NCI-H2171 (cell line): Measurements from ENCODE around the gene GALK1.

Experiments used
- DNase-seq: peaks from one replicate; lab custom pipeline; 2025; lab: John Stamatoyannopoulos, UW

The GALK1 gene

DNA sequence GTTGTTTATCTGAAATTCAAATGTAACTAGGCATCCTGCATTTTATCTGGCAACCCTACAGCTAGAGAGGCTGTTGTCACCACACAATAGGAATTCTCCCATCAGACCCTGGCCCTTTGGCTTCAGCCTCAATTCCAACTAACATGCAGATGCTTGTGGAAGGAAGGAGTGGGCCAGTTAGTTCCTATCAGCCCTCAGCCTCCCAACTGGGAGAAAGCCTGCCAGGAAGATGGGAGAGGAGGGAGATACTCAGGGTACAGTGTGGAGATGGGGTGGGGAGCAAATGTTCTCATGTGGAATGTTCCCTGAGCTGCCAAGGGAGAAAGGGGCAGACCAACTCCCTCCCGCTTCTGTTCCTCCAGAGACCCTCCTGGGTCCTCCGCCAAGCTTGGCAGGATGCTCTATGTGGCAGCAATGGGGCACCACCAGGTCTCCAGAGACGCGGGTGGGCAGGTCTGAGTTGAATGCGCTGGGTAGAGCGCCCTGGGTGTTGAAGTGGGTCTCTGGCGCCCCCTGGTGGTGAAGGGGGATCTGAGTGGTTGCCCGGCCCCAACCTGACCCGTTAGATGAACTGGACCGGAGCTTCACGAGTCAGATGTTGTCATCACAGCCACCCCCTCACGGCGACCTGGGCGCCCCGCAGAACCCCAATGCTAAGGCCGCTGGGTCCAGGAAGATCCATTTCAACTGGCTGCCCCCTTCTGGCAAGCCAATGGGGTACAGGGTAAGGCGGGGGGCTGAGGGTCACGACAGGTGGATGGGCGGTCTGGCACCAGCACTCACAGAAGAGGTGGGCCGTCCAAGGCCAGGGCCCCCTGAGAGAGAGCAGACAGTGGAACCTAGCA, 15.2 kb downstream of the GALK1 start:
- DNase-seq: peak; percentile 53

DNA sequence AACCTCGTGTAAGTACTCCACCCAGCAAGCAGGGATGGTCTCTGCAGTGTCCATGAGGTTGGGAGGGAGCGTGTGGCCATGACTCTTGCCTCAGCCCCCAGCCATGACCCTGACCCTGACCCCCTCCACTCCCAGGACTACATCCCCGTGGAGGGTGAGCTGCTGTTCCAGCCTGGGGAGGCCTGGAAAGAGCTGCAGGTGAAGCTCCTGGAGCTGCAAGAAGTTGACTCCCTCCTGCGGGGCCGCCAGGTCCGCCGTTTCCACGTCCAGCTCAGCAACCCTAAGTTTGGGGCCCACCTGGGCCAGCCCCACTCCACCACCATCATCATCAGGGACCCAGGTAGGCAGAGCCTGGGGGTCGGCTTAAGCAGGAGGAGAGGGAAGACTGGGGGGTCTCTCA, 16.3 kb downstream of the GALK1 start:
- no peak for DNase-seq

DNA sequence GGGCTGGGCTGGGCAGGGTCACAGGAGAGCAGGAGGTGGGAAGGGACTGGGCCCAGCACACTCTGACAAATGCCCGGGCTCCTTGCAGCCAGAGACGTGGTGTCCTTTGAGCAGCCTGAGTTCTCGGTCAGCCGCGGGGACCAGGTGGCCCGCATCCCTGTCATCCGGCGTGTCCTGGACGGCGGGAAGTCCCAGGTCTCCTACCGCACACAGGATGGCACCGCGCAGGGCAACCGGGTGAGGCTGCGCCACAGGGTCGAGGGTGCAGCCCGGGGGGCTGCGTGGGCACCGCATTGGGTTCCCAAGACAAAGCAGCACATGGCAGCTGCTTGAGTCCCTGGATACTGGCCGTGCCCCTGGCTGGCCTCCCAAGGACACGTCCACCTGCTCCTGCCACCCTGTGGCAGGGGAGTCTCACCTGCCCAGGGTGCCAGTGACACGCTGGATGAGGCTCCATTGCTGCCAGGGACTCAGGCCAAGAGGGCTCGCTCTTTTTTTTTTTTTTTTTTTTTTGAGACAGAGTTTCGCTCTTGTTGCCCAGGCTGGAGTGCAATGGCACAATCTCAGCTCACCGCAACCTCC, 21.3 kb downstream of the GALK1 start:
- DNase-seq: no peak

DNA sequence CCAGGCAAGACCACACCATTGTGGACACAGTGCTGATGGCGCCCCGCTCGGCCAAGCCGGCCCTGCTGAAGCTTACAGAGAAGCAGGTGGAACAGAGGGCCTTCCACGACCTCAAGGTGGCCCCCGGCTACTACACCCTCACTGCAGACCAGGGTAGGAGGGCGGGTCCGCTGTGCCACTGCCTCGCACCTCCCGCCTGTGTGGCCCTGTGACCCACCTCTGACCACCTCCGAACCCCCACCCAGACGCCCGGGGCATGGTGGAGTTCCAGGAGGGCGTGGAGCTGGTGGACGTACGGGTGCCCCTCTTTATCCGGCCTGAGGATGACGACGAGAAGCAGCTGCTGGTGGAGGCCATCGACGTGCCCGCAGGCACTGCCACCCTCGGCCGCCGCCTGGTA, 22.7 kb downstream of the GALK1 start:
- DNase-seq: no peak

DNA sequence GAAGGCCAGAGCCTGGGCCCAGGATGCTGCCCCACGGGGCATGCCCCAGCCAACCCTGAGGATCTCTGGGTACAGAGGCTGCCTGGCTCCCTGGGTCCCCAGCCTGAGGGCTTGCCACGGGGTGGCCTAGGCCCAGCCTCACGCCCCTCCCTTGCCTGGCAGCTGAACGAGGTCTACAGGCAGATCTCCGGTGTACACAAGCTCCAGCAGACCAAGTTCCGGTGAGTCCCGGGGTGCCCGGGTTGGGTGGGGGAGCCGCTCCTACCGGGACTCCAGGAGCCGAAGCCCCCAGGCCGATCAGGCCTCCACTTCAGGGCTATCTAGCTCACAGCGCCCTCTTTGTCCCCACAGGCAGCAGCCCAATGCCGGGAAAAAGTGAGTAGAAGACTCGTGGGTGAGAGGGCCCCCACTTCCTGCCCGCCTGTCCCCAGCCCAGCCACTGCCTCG, 24.3 kb downstream of the GALK1 start:
- no peak for DNase-seq

DNA sequence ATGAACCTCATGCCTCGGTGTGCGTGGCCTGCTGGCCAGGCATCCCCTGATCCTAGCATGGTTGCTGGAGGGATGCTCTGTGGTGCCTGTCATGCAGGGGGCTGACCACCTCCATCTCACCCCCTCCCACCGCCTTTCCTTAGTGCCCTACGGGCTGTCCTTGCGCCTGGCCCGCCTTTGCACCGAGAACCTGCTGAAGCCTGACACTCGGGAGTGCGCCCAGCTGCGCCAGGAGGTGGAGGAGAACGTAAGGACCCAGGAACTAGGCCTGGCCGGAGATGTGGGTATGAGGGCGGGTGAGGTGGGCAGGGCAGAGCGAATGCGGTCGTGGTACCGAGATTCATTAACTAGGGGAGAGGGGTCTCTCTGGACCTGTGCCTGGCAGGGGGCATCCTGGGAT, 24.8 kb downstream of the GALK1 start:
- DNase-seq: no peak

DNA sequence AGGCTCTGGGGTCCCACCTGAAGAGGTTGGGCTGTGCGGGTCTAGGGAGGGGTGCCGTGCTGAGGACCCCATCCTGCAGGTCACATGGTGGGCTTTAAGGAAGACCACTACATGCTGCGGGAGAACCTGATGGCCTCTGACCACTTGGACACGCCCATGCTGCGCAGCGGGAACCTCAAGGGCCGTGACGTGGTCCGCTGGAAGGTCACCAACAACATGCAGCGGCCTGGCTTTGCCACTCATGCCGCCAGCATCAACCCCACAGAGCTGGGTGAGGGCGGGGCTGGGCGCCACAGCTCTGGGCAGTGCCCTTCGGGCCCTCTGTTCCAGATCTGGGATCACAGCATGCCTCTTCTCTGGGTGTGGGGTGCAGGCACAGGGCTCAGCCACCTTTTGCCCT, 25.2 kb downstream of the GALK1 start:
- DNase-seq: no peak

DNA sequence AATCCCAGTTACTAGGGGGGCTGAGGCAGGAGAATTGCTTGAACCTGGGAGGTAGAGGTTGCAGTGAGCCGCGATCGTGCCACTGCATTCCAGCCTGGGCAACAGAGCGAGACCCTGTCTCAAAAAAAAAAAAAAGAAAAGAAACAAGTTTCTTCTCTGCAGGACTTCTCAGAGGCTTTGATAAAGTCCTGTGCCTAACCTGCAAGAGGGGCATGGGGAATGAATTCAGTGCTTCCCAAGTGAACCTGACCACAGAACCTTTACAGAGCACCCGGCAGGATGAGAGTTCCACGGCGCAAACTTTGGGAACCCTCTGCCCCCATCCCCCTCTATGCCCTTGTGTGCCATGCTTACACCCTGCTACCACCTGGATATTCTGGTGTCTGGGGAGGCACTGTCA, 25.8 kb downstream of the GALK1 start:
- no peak for DNase-seq

DNA sequence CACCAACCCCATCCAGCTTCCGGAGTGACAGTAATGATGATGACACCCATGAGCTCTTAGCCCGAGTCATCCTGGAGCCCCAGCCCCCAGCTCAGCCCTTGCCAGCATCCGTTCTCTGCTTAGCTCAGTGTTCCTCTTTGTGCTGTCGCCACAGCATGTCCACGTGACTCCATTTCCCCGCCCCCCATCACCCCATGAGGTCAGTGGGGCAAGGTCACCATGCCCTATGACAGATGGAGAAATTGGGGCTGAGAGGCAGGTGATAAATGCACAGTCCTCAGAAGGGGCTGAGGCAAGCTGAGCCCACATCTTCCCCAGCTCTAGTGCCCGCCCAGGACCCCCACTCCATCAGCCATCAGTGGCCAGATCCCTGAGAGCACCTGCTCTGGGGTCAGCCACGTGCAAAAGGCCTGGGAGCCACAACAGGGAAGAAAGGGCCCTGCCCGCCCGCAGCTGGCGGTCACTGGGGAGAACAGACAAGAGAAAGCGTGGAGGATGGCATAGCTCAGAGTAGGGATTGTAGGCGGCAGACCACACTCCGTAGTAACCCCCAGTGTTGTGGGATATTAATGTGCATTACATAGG, 26.7 kb downstream of the GALK1 start:
- no peak for DNase-seq

DNA sequence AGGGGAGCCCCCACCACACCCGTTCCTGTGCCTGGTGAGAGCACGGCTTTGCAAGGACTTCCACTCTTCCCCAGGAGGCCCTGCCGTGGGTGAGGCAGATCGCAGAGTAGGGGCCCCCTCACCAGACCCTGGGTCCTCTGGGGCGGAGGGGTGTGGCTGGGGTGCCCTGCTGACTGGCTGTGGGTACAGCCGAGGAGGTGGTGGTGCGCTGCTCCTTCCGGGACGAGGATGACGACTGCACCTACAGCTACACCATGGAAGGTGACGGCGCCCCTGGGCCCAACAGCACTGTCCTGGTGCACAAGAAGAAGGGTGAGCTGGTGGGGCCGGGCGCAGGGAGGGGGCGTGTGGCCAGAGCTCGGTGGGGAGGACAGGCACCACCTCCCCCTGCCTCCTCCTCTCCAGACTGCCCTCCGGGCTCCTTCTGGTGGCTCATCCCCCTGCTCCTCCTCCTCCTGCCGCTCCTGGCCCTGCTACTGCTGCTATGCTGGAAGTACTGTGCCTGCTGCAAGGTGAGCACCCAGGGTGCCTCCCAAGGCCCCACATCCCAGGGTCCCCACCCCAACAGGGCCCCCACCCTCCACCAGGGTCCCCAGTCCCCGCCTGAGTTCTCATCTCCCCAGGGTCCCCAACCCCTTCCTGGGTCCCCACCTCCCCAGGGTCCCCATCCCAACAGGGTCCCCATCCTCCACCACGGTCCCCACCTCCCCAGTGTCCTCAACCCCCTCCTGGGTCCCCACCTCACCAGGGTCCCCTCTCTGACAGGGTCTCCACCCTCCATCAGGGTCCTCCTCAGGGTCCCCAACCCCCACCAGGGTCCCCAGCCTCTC, 27.6 kb downstream of the GALK1 start:
- no peak for DNase-seq

DNA sequence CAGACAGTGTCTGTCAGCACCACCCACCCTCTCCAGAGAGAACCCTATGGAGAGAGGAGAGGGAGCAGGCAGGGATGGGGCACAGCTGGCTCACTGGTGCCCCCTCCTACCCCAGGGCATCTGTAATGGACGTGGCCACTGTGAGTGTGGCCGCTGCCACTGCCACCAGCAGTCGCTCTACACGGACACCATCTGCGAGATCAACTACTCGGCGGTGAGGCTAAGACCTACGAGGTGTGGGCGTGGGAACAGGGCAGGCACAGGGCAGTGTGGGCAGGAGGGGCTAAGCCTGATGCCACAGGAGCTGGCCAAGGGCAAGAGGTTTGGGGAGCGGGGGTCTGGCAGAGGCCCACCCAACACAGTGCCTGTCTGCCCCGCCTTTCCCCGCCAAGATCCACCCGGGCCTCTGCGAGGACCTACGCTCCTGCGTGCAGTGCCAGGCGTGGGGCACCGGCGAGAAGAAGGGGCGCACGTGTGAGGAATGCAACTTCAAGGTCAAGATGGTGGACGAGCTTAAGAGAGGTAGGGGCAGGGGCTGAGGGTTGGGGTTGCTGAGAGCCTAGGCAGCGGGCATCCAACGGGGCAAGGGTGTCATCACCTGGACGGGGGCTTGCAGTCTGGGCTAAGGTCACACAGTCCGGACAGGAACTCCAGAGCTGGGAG, 28.7 kb downstream of the GALK1 start:
- no peak for DNase-seq

DNA sequence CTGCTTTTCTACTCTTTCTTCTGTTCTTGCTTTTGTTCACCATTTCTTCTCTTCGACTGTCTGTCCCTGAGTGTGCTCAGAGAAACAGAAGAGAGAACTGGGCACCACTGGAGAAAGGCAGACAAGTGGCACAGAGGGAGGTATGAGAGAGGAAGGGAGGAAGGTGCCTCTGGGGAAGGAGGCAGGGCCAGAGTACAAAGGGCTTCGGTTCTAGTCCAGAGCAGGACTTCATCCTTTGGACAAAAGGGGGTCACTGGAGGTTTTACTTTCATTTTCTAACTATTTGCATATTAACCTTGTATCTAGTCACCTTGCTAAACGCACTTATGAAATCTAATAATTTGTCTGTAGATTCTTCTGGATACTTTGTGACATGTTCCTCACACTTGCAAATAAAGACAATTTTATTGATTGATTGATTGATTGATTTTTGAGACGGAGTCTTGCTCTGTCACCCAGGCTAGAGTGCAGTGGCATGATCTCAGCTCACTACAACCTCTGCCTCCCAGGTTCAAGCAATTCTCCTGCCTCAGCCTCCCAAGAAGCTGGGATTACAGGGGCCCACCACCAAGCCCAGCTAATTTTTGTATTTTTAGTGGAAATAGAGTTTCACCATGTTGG, 30.2 kb downstream of the GALK1 start:
- DNase-seq: no peak

DNA sequence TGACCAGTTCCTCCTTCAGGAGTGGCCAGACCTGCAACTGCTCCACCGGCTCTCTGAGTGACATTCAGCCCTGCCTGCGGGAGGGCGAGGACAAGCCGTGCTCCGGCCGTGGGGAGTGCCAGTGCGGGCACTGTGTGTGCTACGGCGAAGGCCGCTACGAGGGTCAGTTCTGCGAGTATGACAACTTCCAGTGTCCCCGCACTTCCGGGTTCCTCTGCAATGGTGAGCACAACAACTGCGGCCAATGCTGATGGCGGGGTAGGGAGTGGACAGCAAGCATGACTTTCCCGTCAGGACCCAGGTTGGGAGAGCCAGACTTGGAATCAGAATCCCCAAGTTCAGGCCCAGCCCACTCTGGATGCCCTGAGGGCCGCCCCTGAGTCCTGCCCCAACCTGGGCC, 31.5 kb downstream of the GALK1 start:
- no peak for DNase-seq

DNA sequence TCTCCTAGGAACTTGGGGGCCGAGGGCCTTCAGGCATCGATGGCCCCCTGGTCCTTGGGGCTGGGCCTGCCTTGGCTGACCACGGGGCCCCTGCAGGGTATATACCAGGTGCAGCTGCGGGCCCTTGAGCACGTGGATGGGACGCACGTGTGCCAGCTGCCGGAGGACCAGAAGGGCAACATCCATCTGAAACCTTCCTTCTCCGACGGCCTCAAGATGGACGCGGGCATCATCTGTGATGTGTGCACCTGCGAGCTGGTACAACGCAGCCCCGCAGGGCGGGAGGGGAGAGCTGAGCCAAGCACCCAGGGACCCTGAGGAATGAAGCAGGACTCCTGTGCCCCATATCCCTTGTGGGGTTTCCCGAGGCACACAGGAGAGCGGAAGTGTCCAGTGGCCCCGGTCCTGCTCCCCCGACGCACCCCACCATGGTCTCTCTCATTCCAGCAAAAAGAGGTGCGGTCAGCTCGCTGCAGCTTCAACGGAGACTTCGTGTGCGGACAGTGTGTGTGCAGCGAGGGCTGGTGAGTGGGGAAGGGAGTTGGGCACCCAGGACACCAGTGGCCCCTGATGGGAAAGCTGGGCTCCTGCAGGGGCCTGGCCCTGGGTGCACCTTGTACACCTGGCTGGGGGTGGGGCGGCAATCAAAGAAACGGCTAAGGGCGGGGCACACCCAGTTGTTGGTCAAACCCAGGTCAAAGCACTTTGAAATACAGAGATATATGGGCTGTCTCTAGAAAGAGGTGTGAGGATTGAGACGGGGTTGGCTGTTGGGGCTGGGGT, 33.1 kb downstream of the GALK1 start:
- no peak for DNase-seq

DNA sequence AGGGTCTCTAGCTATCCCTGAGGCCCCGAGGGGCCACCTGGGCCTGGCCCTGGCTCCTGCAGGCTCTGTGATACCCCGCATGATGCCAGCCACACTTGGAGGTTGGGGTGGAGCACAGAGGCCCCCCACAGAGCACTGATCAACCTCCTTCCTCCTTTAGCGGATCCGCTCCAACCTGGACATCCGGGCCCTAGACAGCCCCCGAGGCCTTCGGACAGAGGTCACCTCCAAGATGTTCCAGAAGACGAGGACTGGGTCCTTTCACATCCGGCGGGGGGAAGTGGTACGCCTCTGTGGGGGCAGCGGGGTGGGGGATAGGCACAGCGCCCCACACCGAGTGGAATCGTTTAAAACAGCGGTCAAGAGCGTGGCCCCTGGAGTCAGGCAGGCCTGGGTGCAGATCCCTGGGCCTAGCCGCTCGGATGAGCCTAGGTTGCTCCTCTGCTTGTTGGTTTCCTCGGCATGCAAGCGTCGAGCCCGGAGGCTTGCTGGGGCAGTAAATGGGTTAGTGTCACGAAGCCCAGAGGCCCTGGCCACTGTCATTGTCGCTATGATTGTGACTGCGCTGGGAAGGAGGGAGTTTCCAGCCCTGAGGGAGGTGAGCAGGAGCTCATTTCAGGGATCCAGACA, 33.8 kb downstream of the GALK1 start:
- DNase-seq: no peak

DNA sequence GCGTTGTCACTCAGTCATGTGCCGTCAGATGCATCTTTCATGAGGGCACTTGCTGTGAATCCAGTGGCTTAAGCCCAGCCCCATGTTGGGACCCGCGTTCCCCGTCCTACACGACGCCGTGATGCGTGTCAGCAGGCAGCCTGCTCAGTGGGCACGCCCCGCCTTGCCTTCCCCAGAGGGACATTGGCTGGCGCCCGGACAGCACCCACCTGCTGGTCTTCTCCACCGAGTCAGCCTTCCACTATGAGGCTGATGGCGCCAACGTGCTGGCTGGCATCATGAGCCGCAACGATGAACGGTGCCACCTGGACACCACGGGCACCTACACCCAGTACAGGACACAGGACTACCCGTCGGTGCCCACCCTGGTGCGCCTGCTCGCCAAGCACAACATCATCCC, 34.9 kb downstream of the GALK1 start:
- no peak for DNase-seq

DNA sequence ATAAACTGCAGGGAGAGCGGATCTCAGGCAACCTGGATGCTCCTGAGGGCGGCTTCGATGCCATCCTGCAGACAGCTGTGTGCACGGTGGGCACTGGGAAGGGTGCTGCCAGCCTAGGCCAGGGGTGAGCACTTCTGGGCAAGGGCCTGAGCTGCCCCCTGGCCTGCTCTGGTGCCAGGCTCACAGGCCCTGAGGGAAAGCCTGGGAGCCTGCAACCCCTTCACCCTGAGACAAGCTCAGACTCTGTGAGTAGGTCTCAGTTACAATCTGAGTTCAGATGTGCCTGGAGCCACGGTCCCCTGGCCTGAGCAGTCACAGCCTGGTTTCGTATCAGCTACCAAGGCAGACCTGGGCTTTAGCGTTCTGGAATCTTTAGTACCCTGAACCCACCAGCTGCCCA, 35.6 kb downstream of the GALK1 start:
- no peak for DNase-seq

DNA sequence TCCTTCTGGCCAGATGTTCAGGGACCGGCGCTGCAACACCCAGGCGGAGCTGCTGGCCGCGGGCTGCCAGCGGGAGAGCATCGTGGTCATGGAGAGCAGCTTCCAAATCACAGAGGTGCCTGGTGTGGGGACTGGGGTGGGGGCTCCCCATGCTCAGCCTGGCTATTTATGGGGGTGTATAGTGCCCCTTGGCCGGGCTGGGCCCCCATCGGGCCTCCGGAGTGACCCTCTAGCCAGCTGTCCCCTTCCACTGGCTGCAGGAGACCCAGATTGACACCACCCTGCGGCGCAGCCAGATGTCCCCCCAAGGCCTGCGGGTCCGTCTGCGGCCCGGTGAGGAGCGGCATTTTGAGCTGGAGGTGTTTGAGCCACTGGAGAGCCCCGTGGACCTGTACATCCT, 37.6 kb downstream of the GALK1 start:
- no peak for DNase-seq

DNA sequence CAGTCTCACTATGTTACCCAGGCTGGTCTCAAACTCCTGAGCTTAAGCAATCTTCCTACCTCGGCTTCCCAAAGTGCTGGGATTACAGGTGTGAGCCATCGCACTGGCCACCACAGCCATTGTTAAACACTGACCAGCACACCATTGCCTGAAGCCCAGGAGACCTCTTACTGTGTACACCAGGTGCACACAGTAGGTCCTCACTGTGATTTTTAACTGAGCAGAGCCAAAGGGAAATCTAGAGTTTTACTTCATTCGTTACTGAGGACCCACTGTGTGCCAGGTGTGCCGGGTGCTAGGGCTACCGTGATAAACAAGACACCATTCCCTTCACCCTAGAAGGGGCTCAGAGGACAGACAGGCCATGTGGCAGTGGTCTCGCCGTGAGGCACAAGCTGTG, 39.5 kb downstream of the GALK1 start:
- no peak for DNase-seq
